ENCODE data around the gene PARD6B. TPM values are rescaled to one million over a fixed set of nuclear protein-coding genes. Genes with fewer than 3 reads are reported as not detected.

The PARD6B gene
- total RNA-seq, 2 experiments from 2014 or later = 4.4 to 6.1 TPM

- no peaks in the 10 kb centered on the region for H3K79me2 ChIP-seq (ENCODE audit: insufficient read depth, low read depth, low read length)
- H3K9me2 ChIP-seq (ENCODE audit: insufficient read depth, low read length) = no peaks in the 10 kb centered on the region
- H4K20me1 ChIP-seq (ENCODE audit: insufficient read depth, low read length) = no peaks in the 10 kb centered on the region
- intact Hi-C loops (cut with micrococcal nuclease; ENCODE audit: unreplicated experiment) = no loop called here
- TF ChIP-seq CTCF (conservative IDR thresholded peaks at IDR 0.05; ENCODE audit: low read length) (no peak), EZH2phosphoT487 (IDR thresholded peaks at IDR 0.05; ENCODE audit: borderline replicate concordance, low read depth, low read length) (no peak)
- no peak overlapping the region for H2AFZ ChIP-seq (ENCODE audit: low read length)
- no peak overlapping the region for H3K27ac ChIP-seq (ENCODE audit: low read depth, low read length, poor library complexity, severe bottlenecking)
- ChIA-PET POLR2A (interaction anchor here (0.6 to 1.1 kb wide), 3 partner anchors 9 to 56 kb away, joined by 4 to 5 read pairs (median 4); no protein-coding TSS in a partner anchor), CTCF (ENCODE audit: unreplicated experiment) (no interaction called here)
- H3K9me3 ChIP-seq (ENCODE audit: low read length) = no peaks in the 10 kb centered on the region
- no TSS peak for BruUV-seq (replicated peaks)
- no peaks in the 10 kb centered on the region for H3K4me1 ChIP-seq (ENCODE audit: insufficient read depth, low read length, poor library complexity, severe bottlenecking)
- no peak for DNase-seq (ENCODE audit: low spot score)
- H3K4me3 ChIP-seq (ENCODE audit: low read depth, low read length, poor library complexity, severe bottlenecking) = no peak overlapping the region
- H3K36me3 ChIP-seq (ENCODE audit: insufficient read depth, low read length) = no peaks in the 10 kb centered on the region
- H3K4me2 ChIP-seq (ENCODE audit: low read length) = no peak overlapping the region
Observed at GRCh38 chr20:50720582-50720981, 10.8 kb upstream of the PARD6B start.

DNA sequence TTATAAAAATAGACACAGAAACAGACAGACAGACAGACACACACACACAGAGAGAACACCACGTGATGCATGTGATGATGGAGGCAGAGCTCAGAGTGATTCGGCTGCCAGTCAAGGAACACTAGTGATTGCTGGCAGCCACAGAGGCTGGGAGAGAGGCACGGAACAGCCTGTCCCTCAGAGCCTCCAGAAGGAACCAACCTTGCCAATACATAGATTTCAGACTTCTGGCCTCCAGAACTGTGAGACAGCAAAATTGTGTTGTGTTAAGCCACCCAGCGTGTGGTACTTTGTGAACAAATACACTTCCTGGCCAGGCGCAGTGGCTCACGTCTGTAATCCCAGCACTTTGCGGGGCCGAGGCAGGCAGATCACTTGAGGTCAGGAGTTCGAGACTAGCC is 9.5 kb upstream of the PARD6B start:
- Histone ChIP-seq H3K36me3 (ENCODE audit: insufficient read depth, low read length) (no peaks in the 10 kb centered on the region), H3K4me1 (ENCODE audit: insufficient read depth, low read length, poor library complexity, severe bottlenecking) (no peaks in the 10 kb centered on the region), H2AFZ (ENCODE audit: low read length) (no peak overlapping the region), H3K9me3 (ENCODE audit: low read length) (no peaks in the 10 kb centered on the region), H3K4me3 (ENCODE audit: low read depth, low read length, poor library complexity, severe bottlenecking) (no peak overlapping the region), H4K20me1 (ENCODE audit: insufficient read depth, low read length) (no peaks in the 10 kb centered on the region), H3K27ac (ENCODE audit: low read depth, low read length, poor library complexity, severe bottlenecking) (no peak overlapping the region), H3K9me2 (ENCODE audit: insufficient read depth, low read length) (no peaks in the 10 kb centered on the region), H3K4me2 (ENCODE audit: low read length) (no peak overlapping the region), H3K79me2 (ENCODE audit: insufficient read depth, low read depth, low read length) (no peaks in the 10 kb centered on the region)
- TF ChIP-seq CTCF (conservative IDR thresholded peaks at IDR 0.05; ENCODE audit: low read length) = no peak
- TF ChIP-seq EZH2phosphoT487 (IDR thresholded peaks at IDR 0.05; ENCODE audit: borderline replicate concordance, low read depth, low read length) = no peak
- CTCF ChIA-PET (ENCODE audit: unreplicated experiment) = no interaction called here
- POLR2A ChIA-PET = interaction anchor here (0.9 kb wide), 1 partner anchor 11 kb away, joined by 3 read pairs; no protein-coding TSS in a partner anchor
- BruUV-seq (replicated peaks) = no TSS peak
- intact Hi-C loops (cut with micrococcal nuclease; ENCODE audit: unreplicated experiment) = no loop called here
- DNase-seq (ENCODE audit: low spot score) = no peak

- intact Hi-C loops (cut with micrococcal nuclease; ENCODE audit: unreplicated experiment) = no loop called here
- Histone ChIP-seq H3K36me3 (ENCODE audit: insufficient read depth, low read length) (no peaks in the 10 kb centered on the region), H2AFZ (ENCODE audit: low read length) (no peak overlapping the region), H3K4me3 (ENCODE audit: low read depth, low read length, poor library complexity, severe bottlenecking) (no peak overlapping the region), H3K9me2 (ENCODE audit: insufficient read depth, low read length) (no peaks in the 10 kb centered on the region), H4K20me1 (ENCODE audit: insufficient read depth, low read length) (no peaks in the 10 kb centered on the region), H3K4me2 (ENCODE audit: low read length) (no peak overlapping the region), H3K79me2 (ENCODE audit: insufficient read depth, low read depth, low read length) (no peaks in the 10 kb centered on the region), H3K27ac (ENCODE audit: low read depth, low read length, poor library complexity, severe bottlenecking) (no peak overlapping the region), H3K9me3 (ENCODE audit: low read length) (no peaks in the 10 kb centered on the region), H3K4me1 (ENCODE audit: insufficient read depth, low read length, poor library complexity, severe bottlenecking) (no peaks in the 10 kb centered on the region)
- TF ChIP-seq EZH2phosphoT487 (IDR thresholded peaks at IDR 0.05; ENCODE audit: borderline replicate concordance, low read depth, low read length) (no peak), CTCF (conservative IDR thresholded peaks at IDR 0.05; ENCODE audit: low read length) (no peak)
- no peak for DNase-seq (ENCODE audit: low spot score)
- ChIA-PET POLR2A (interaction anchor here (0.9 kb wide), 1 partner anchor 10 kb away, joined by 3 read pairs; no protein-coding TSS in a partner anchor), CTCF (ENCODE audit: unreplicated experiment) (no interaction called here)
- BruUV-seq (replicated peaks) = no TSS peak
Observed at GRCh38 chr20:50722424-50723155, 8.8 kb upstream of the PARD6B start.
